Uterus (tissue), 4 donors: ENCODE measurements around the gene ZNF628. TPM values are rescaled to one million over a fixed set of nuclear protein-coding genes. Genes with fewer than 3 reads are reported as not detected.

Source experiments
- DNase-seq, 2 donors: peaks; one replicate each; pipeline ENCODE4 v3.0.0-alpha.2; 2019 to 2020
- H3K27ac ChIP-seq, 2 donors: fragments of 200-600 bp; sonication (generic); 1 replicate in 1 of 2; 2 replicates in 1 of 2; pipeline ENCODE4 v1.5.1; 2016 to 2018
- H3K27me3 ChIP-seq, 2 donors: fragments of 200-600 bp; sonication (generic); one replicate each; pipeline ENCODE4 v1.5.1; 2018 to 2019; ENCODE audit warnings: control low read depth in 1 of 2
- H3K36me3 ChIP-seq, 2 donors: fragments of 200-600 bp; sonication (generic); one replicate each; pipeline ENCODE4 v1.5.1; 2019; ENCODE audit warnings: control low read depth in 1 of 2
- H3K4me1 ChIP-seq, 2 donors: fragments of 200-600 bp; sonication (generic); one replicate each; pipeline ENCODE4 v1.5.1; 2018 to 2019; ENCODE audit warnings: control low read depth in 1 of 2
- H3K4me3 ChIP-seq, 2 donors: fragments of 200-600 bp; sonication (generic); 1 replicate in 1 of 2; 2 replicates in 1 of 2; pipeline ENCODE4 v1.5.1; 2018 to 2019; ENCODE audit warnings: mild to moderate bottlenecking in 1 of 2
- H3K9me3 ChIP-seq, 2 donors: fragments of 200-600 bp; sonication (generic); one replicate each; pipeline ENCODE4 v1.5.1; 2019; ENCODE audit warnings: control low read depth in 1 of 2
- CTCF ChIP-seq, 4 experiments: fragments of 200-600 bp in 2 of 4; fragments of 450-650 bp in 2 of 4; sonication (generic) in 2 of 4; IDR thresholded peaks; one replicate each; pipeline ENCODE4 v1.5.1; 2016 to 2019; ENCODE audit warnings: antibody characterized with exemption in 4 of 4, mild to moderate bottlenecking in 2 of 4, moderate library complexity in 1 of 4
- POLR2A ChIP-seq, 2 donors: fragments of 450-650 bp; IDR thresholded peaks; one replicate each; pipeline ENCODE4 v1.6.1; 2016; ENCODE audit warnings: antibody characterized with exemption in 2 of 2, mild to moderate bottlenecking in 1 of 2, moderate library complexity in 1 of 2
- intact Hi-C: fragments of 100-400 bp; cut with DNase I; formaldehyde crosslinking; loops from one replicate; pipeline ENCODE4 v1.15.1; 2023; ENCODE audit warnings: low total_unique reads
- total RNA-seq, 4 donors: library from RNA; depleted of rRNA in 3 of 4; stranded (reverse); fragments of >200 nt in 3 of 4; gene quantifications; one replicate each; pipeline versions ENCODE4 v1.1.0 to v1.2.4, GENCODE V29; 2014 to 2023
- donor health status: DM: yes; HTN: yes; CAD: no.

The ZNF628 gene
- total RNA-seq, 4 donors from 2014 or later = 1.0 to 29.5 (median 11.9) TPM; not detected in 1

GRCh38 chr19:55527197-55528029 lies 51.0 kb downstream of the ZNF628 start:
- Histone ChIP-seq H3K27ac (no peak overlapping the region), H3K4me1 (no peaks in the 10 kb centered on the region), H3K9me3 (no peaks in the 10 kb centered on the region), H3K27me3 (no peaks in the 10 kb centered on the region), H3K36me3 (no peaks in the 10 kb centered on the region), H3K4me3 (no peak overlapping the region)
- TF ChIP-seq CTCF (IDR thresholded peaks at IDR 0.05) (no peak), POLR2A (IDR thresholded peaks at IDR 0.05) (no peak)
- DNase-seq = no peak
- intact Hi-C loops = no loop called here

DNA sequence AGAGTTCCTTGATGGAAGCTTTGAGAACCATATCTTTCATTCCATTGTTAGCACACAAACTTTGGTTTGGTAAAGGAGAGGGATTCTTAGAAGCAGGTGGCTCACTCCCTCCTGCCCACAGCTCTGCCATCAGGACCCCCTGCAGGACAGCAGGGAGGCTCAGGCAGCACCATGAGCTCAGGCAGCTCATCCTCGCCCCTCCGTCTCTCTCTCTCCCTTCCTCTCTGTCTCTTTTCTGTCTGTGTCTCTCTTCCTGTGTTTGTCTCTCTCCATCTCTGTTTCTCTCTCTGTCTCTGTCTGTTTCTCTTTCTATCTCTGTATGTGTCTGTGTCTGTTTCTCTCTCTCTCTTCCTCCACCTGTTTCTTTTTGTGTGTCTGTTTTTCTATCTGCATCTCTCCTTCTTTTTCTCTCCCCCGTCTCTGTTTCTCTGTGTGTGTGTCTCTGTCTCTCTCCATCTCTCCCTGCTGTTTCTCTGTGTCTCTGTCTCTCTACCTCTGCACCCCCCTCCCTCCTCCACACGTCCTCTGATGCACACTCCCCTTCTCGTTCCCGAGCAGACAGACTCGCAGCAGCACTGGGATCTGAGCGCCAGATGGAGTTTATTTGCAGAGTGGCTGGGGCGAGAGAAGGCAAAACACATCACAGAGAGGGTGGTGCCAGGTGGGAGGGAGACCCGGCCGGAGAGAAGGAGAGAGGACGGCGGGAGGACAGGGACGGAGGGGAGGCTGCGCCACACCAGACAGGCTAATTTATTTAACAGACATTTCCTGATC lies 51.8 kb downstream of the ZNF628 start:
- Histone ChIP-seq H3K9me3 (no peaks in the 10 kb centered on the region), H3K27ac (no peak overlapping the region), H3K4me3 (no peak overlapping the region), H3K36me3 (no peaks in the 10 kb centered on the region), H3K4me1 (no peaks in the 10 kb centered on the region), H3K27me3 (no peaks in the 10 kb centered on the region)
- no peak for DNase-seq
- intact Hi-C loops = no loop called here
- TF ChIP-seq CTCF (IDR thresholded peaks at IDR 0.05) (no peak), POLR2A (IDR thresholded peaks at IDR 0.05) (no peak)

- no peaks in the 10 kb centered on the region for H3K4me1 ChIP-seq
- H3K9me3 ChIP-seq = no peaks in the 10 kb centered on the region
- no peak for DNase-seq
- no peaks in the 10 kb centered on the region for H3K27me3 ChIP-seq
- H3K36me3 ChIP-seq = no peaks in the 10 kb centered on the region
- no peak overlapping the region for H3K27ac ChIP-seq
- no peak for TF ChIP-seq POLR2A (IDR thresholded peaks at IDR 0.05)
- TF ChIP-seq CTCF (IDR thresholded peaks at IDR 0.05) = no peak
- H3K4me3 ChIP-seq = no peak overlapping the region
- intact Hi-C loops = no loop called here
These were observed 53.3 kb downstream of the ZNF628 start for GRCh38 chr19:55529636-55530234.

GRCh38 chr19:55530996-55531395 lies 54.6 kb downstream of the ZNF628 start:
- TF ChIP-seq POLR2A (IDR thresholded peaks at IDR 0.05) = no peak
- no peak for TF ChIP-seq CTCF (IDR thresholded peaks at IDR 0.05)
- no peaks in the 10 kb centered on the region for H3K4me1 ChIP-seq
- H3K27ac ChIP-seq = no peak overlapping the region
- intact Hi-C loops = no loop called here
- DNase-seq = no peak
- H3K4me3 ChIP-seq = no peak overlapping the region
- H3K36me3 ChIP-seq = no peaks in the 10 kb centered on the region
- no peaks in the 10 kb centered on the region for H3K27me3 ChIP-seq
- no peaks in the 10 kb centered on the region for H3K9me3 ChIP-seq

Other genes starting within 250 kb of the ZNF628 start
- 1 to 10 TPM in 3 of 4 donors, not detected in 1; 1.8 to 7.9 (median 2.4) TPM for gene TMEM86B, start 247.9 kb upstream of the ZNF628 start, total RNA-seq
- gene PPP6R1, start 217.6 kb upstream of the ZNF628 start, total RNA-seq = 10 to 100 TPM in 2 of 4 donors, 1 to 10 TPM in 2; 5.6 to 70.4 (median 16.3) TPM
- 10 to 100 TPM in 3 of 4 donors, 1 to 10 TPM in 1; 1.3 to 37.4 (median 25.6) TPM for gene HSPBP1, start 196.5 kb upstream of the ZNF628 start, total RNA-seq
- 10 to 100 TPM in 2 of 4 donors, 1 to 10 TPM in 1, not detected in 1; 4.1 to 17.1 (median 12.0) TPM for gene BRSK1, start 192.6 kb upstream of the ZNF628 start, total RNA-seq
- 1 to 10 TPM in 1 of 4 donors, not detected in 3; 2.6 TPM for gene TMEM150B, start 151.3 kb upstream of the ZNF628 start, total RNA-seq
- gene KMT5C, start 136.7 kb upstream of the ZNF628 start, total RNA-seq = 10 to 100 TPM; 12.4 to 65.6 (median 15.9) TPM
- 1 to 10 TPM in 1 of 4 donors, under 1 TPM in 1, not detected in 2; 0.14 to 4.6 TPM for gene COX6B2, start 121.9 kb upstream of the ZNF628 start, total RNA-seq
- under 1 TPM in 1 of 4 donors, not detected in 3; 0.18 TPM for gene GARIN5B, start 113.4 kb upstream of the ZNF628 start, total RNA-seq
- 1 to 10 TPM in 1 of 4 donors, not detected in 3; 1.6 TPM for gene IL11, start 106.2 kb upstream of the ZNF628 start, total RNA-seq
- gene TMEM190, start 99.8 kb upstream of the ZNF628 start, total RNA-seq = 1 to 10 TPM in 1 of 4 donors, not detected in 3; 1.1 TPM
- 1 to 10 TPM in 1 of 4 donors, under 1 TPM in 1, not detected in 2; 0.83 to 2.3 TPM for gene TMEM238, start 92.3 kb upstream of the ZNF628 start, total RNA-seq
- 1,000 to 10,000 TPM in 1 of 4 donors, 100 to 1,000 TPM in 2, 10 to 100 TPM in 1; 20.7 to 1,084 (median 431) TPM for gene RPL28, start 90.7 kb upstream of the ZNF628 start, total RNA-seq
- gene UBE2S, start 68.8 kb upstream of the ZNF628 start, total RNA-seq = 100 to 1,000 TPM in 1 of 4 donors, 10 to 100 TPM in 2, 1 to 10 TPM in 1; 3.2 to 141 (median 21.5) TPM
- gene SHISA7, start 33.3 kb upstream of the ZNF628 start, total RNA-seq = not detected
- 10 to 100 TPM in 3 of 4 donors, 1 to 10 TPM in 1; 1.2 to 78.6 (median 23.8) TPM for gene ISOC2, start 15.0 kb upstream of the ZNF628 start, total RNA-seq
- not detected for gene C19orf85, start 11.9 kb upstream of the ZNF628 start, total RNA-seq
- 10 to 100 TPM; 16.8 to 44.3 (median 19.6) TPM for gene NAT14, start 8.6 kb downstream of the ZNF628 start, total RNA-seq
- gene SSC5D, start 11.8 kb downstream of the ZNF628 start, total RNA-seq = 10 to 100 TPM in 3 of 4 donors, 1 to 10 TPM in 1; 5.0 to 50.8 (median 36.0) TPM
- not detected for gene SBK2, start 60.5 kb downstream of the ZNF628 start, total RNA-seq
- gene SBK3, start 68.9 kb downstream of the ZNF628 start, total RNA-seq = under 1 TPM in 2 of 4 donors, not detected in 2; 0.34 to 0.35 TPM
- gene ZNF579, start 104.2 kb downstream of the ZNF628 start, total RNA-seq = 10 to 100 TPM in 1 of 4 donors, 1 to 10 TPM in 1, not detected in 2; 4.4 to 21.9 TPM
- gene FIZ1, start 122.9 kb downstream of the ZNF628 start, total RNA-seq = 10 to 100 TPM in 1 of 4 donors, 1 to 10 TPM in 1, under 1 TPM in 2; 0.26 to 19.3 (median 2.4) TPM
- 10 to 100 TPM in 3 of 4 donors, 1 to 10 TPM in 1; 5.4 to 20.4 (median 14.6) TPM for gene ZNF524, start 123.7 kb downstream of the ZNF628 start, total RNA-seq
- gene ZNF865, start 129.0 kb downstream of the ZNF628 start, total RNA-seq = 10 to 100 TPM in 1 of 4 donors, 1 to 10 TPM in 2, not detected in 1; 2.0 to 24.2 (median 3.2) TPM
- 1 to 10 TPM; 4.1 to 9.6 (median 7.4) TPM for gene ZNF784, start 147.9 kb downstream of the ZNF628 start, total RNA-seq
- gene ZNF580, start 164.4 kb downstream of the ZNF628 start, total RNA-seq = 10 to 100 TPM in 3 of 4 donors, 1 to 10 TPM in 1; 4.8 to 69.8 (median 19.1) TPM
- 10 to 100 TPM in 3 of 4 donors, 1 to 10 TPM in 1; 2.8 to 30.3 (median 12.8) TPM for gene ZNF581, start 167.0 kb downstream of the ZNF628 start, total RNA-seq
- 10 to 100 TPM in 1 of 4 donors, 1 to 10 TPM in 3; 2.9 to 25.0 (median 6.7) TPM for gene CCDC106, start 171.6 kb downstream of the ZNF628 start, total RNA-seq
- gene U2AF2, start 178.4 kb downstream of the ZNF628 start, total RNA-seq = 100 to 1,000 TPM in 1 of 4 donors, 10 to 100 TPM in 2, 1 to 10 TPM in 1; 10.0 to 165 (median 58.1) TPM
- 10 to 100 TPM; 27.9 to 88.4 (median 51.7) TPM for gene EPN1, start 198.6 kb downstream of the ZNF628 start, total RNA-seq